AG09319 (cell line): ENCODE results near the gene SCN8A.

ENCODE experiments used
- DNase-seq: peaks from one replicate; pipeline ENCODE4 v3.0.0-alpha.2; 2010; ENCODE audit warnings: low read depth; ENCODE audit errors: extremely low read depth
- CTCF ChIP-seq: IDR thresholded peaks from 2 replicates; pipeline ENCODE4 v1.5.1; 2011; ENCODE audit warnings: low read depth, mild to moderate bottlenecking, inconsistent platforms, low read length, moderate library complexity

SCN8A gene

DNA sequence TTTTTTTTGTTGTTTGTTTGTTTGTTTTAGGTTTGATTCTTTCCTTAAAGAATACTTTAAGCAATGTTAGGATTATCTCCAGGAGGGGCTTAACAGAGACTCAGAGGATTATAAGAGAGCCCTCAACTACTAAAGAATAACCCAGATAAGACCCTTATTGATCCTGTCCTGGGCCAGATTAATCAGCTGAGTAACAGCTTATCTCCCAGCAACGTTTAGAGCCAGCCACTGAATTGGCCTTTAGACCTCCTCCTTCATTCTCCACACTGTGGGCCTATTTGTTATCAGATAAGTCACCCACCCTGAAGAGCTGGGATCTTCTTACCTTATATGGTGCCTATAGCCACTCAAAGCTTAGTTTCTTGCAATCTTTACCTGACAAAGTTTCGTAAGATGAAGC lies 186.4 kb downstream of the SCN8A start:
- no peak for DNase-seq
- no peak for TF ChIP-seq CTCF

- no peak for DNase-seq
- TF ChIP-seq CTCF = no peak
These were observed 186.9 kb downstream of the SCN8A start for GRCh38 chr12:51777973-51778372.

GRCh38 chr12:51779876-51780275 lies 188.8 kb downstream of the SCN8A start:
- TF ChIP-seq CTCF = no peak
- DNase-seq = no peak

- no peak for TF ChIP-seq CTCF
These were observed 193.7 kb downstream of the SCN8A start for GRCh38 chr12:51784688-51785087.

DNA sequence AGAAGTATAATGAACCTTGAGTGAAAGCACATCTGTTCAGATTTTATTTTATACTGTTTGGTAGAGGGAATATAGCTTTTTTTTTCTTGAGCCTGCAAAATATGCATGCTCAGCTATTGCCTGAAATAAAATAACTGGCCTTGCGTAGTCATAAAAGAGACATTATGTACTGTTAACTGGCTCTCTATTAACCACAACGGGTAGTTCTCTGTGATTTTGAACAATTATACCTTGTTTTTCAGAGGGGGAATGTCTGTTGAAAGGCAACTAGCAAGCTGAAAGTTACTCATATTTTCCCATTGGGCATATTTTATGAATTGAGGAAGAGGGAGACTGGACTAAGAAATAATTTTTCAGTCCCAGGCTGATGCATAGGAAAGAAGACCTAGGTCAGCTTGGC lies 194.9 kb downstream of the SCN8A start:
- TF ChIP-seq CTCF = no peak

More at GRCh38 chr12:51784688-51785087, 193.7 kb downstream of the SCN8A start:
- DNase-seq = no peak

DNA sequence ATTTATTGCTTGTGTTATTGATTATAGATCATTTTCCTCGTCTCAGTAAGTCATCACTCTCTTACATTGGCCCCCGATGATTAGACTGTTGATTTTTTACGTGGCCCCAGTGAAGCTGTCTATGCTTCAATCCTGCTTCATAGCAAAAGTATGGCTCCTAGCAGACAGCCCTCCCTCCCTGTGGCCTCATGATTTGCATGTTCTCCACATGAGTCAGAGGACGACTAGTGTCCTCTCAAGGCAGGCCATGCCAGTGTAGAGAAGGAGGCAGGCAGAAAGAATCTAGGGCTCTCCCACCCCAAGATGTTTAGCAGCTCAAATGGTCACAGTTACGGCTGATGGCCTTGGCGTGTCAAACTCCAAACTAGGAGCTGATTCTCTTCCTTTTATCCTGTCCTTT lies 197.8 kb downstream of the SCN8A start:
- TF ChIP-seq CTCF = no peak
- DNase-seq = peak; percentile 7

More for the DNA sequence above, 194.9 kb downstream of the SCN8A start:
- no peak for DNase-seq

DNA sequence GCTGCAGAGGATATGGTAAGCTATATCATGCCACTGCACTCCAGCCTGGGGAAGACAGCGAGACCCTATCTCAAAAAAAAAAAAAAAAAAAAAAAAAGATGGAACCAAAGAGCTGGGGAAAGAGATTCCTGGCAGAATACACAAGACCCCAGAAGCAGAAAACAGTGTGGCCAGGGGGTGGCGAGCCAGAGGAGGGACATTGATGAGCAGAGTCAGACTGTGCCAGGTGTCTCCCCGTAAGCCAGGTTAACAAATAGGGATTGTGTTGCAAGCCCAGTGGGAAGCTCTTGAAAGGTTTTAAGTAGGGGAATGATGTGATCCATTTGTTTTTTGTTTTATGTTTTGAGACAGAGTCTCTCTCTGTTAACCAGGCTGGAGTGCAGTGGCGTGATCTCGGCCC lies 201.4 kb downstream of the SCN8A start:
- no peak for TF ChIP-seq CTCF
- no peak for DNase-seq
